HG03460 (cell line): ENCODE results near the gene ZNF444.

ENCODE experiments used
- ATAC-seq: cut with Tn5 transposase; IDR thresholded peaks from one replicate; pipeline ENCODE4 v1.9.1; 2021; ENCODE audit not compliant: unreplicated experiment

The ZNF444 gene

DNA sequence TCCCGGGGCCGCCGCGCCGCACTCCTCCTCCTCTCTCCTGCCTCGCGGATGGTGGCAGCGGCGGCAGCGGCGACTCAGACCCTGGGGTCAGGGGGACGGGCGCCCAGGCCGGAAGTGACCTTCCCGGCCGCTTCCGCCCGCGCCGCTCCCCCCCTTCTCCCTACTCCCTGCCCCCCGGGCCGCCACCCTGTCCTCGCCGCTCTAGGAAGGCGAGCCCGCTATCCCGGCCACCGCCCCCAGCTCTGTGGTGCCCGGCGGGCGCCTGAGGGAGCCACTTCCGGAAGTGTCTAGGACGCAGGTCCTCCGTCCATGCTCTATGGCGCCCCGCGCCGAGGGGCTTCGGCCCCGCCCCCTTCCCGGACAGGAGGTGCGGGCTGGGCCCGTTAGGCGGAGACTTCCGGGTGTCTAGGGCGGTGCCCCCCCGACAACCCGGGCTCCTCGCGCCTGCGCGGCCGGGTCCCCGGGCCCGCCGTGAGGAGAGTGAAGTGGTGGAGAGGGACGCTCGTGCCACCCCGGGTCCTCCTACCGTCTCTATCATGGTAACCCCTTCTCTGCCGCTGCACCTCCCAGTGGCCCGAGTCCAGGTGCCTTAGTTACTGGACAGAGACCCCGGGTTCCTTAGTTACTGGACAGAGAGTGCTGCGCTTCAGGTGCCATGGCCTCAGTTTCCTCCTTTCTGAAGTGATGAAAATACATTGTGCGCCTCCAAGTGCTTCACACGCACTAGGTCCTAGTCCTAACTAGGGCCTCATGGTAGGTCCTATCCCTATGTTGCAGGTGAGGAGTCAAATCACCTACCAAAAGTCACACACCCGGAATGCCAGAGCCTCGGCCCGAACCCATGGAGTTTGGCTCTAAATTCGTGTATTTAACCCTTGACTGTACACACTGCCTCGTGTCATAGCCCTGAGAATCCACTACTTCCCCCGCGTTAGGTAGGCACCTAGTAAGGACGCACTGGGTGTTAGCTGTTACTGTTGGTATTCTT, 19.6 kb upstream of the ZNF444 start, which contains the start of gene ZNF787:
Gene ZNF787 (minus strand): TSS at position 116 of the 988 bp plus-strand sequence. CDS start 18,078 bp downstream, outside the sequence.
- ATAC-seq = peak; percentile 74

DNA sequence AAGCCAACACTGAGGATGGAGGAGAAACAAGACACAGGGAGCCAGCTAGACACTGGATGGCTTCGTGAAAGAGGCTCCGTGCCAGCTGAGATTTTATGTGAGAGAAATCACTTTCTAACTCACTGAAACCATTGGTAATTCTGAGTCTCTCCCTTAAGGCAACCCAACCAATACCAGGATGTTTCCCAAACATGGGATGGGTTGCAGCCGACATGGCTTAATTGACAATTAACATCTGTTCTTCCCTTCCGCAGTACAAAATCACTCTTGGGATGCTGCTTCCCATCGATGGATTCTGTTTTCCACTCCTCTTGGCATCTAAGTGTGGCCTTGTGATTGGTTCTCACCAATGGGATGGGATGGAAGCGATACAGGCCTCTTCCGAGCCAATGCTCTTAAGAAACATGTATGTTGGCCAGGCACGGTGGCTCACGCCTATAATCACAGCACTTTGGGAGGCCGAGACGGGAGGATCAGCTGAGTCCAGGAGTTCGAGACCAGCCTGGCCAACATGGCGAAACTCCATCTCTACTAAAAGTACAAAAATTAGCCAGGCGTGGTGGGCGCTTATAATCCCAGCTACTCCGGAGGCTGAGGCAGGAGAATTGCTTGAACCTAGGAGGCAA, 17.7 kb upstream of the ZNF444 start:
- no peak for ATAC-seq

DNA sequence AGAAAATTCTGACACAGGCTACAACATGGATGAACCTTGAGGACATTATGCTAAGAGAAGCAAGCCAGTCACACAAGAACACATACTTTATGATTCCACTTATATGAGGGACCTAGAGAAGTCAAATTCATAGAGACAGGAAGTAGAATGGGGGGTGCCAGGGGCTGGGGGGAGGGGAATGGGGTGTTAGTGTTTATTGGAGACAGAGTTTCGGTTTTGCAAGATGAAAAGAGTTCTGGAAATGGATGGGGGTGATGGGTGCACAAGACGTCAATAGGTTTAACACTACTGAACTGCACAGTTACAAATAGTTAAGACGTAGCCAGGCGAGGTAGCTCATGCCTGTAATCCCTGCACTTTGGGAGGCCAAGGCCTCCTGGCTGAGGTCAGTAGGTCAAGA, 16.5 kb upstream of the ZNF444 start:
- ATAC-seq = no peak

DNA sequence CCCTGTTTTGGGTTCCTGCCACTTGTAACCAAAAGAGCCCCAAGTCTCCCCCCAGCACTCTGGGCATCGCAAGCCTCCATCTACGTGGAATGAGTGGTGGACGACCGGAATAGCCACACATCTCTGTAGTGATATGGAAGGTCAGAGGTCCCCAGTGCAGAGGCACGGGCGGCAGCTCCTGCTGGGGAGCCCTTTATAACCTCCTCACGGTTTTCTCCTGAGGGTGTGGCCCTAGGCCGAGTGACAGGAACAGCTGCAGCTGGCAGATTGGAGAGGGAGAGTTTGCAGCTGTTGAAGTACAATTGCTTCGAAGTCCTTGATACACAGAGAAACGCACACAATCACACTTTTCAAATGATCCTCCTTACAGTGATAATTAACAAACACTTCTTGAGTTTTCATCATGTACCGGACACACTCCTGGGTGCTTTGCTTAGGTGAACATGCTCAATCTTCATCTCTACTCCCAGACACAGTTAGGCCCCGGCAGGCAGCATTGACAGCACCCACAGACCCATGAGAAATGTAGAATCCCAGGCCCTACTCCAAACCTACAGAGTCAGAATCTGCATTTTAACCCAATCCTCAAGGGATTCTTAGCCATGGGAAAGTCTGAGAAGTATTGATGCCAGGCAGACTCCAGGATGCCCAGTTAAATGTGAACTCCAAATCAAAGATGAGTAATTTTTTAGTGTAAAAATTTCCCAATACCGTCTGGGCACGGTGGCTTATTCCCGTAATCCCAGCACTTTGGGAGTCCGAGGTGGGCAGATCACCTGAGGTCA, 15.1 kb upstream of the ZNF444 start:
- ATAC-seq = no peak

DNA sequence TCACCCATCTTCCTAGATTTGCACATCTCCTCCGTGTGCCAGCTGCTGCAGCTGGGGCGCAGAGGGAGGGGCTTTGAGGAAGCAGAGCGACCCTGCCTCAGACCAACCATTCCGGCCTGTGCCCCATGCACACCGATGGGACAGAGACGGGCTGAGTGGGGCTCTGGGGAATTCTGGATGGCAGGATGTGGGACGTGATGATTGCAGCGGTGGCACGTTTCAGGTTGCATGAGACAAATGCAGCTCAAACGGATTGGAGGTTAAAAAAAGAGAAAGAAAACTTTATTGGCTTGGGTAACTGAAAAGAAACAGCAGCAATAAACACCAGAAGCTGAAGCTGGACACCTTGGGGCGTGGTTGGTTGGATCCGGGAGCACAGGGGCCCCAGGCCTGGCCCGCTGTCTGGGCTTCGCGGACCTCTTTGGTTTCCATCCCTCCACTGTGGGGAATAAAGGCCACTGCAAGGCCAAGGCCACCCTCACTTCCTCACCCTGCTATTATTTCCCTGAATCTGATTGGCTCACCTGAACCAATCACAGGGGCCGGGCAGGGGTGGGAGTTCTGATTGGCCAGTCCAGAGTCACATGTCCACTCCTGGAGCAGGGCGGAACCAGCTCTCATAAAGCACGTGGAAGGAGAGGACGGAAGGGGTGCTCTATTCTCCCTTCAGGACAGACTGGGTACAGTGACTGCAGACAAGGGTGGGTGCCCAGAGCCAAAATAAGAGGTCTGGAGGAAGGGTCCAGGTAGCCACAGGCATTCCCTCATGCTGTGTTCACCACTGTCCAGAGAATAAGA, 13.9 kb upstream of the ZNF444 start:
- ATAC-seq = no peak

DNA sequence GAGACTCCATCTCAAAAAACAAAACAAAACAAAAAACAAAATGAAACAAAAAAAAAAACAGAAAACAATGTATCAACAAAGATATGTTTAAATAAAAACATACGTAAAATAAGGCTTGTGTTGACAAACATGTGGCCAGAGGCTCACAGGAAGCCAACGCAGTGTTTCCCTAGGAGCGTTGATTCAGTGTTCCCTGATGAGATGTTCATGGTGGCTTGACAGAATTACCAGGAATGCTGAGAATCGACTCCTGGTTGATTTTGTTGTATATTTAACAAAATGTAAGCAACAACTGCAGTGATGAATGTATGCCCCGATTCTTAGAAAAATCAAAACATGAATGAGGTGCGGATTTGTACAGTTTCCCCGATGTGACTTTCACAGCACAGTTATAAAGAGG, 11.1 kb upstream of the ZNF444 start:
- ATAC-seq = no peak

DNA sequence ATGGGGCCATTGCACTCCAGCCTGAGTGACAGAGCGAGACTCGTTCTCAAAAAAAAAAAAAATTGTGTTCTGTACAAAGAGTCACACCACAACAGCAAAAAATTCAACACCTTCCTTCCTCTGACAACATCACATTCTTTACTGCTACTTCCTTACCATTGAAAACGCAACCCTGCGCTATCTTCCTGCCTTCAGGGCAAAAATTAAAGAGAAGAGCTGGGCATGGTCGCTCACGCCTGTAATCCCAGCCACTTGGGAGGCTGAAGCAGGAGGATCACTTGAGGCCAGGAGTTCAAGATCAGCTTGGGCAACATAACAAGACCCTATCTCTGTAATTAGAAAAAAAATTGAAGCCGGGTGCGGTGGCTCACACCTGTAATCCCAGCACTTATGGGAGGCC, 9.4 kb upstream of the ZNF444 start:
- ATAC-seq = no peak

DNA sequence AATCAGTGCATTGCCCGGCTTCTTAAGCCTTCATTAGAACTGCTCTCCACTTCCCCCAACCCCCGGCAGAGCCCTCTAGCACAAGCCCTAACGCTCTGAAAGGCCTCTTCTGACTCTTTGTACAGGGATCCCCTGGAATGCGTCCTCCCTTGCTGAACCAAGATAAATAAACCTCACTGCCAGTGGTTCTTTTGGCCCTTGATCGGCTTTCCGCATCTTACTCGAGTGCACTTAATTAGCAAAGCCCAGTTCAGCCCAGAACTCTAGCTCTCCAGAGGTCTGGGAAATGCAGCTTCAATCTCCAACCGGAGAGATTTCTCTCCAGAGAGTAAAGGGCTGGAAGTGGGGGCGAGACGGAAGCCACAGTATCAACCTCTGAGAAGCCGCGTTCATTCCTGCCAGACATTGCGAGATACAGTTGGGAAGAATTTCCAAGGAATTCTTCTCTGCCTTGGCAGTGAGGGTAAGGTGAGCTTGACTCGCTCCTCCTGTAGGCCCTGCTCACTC, 8.7 kb upstream of the ZNF444 start:
- ATAC-seq = no peak

DNA sequence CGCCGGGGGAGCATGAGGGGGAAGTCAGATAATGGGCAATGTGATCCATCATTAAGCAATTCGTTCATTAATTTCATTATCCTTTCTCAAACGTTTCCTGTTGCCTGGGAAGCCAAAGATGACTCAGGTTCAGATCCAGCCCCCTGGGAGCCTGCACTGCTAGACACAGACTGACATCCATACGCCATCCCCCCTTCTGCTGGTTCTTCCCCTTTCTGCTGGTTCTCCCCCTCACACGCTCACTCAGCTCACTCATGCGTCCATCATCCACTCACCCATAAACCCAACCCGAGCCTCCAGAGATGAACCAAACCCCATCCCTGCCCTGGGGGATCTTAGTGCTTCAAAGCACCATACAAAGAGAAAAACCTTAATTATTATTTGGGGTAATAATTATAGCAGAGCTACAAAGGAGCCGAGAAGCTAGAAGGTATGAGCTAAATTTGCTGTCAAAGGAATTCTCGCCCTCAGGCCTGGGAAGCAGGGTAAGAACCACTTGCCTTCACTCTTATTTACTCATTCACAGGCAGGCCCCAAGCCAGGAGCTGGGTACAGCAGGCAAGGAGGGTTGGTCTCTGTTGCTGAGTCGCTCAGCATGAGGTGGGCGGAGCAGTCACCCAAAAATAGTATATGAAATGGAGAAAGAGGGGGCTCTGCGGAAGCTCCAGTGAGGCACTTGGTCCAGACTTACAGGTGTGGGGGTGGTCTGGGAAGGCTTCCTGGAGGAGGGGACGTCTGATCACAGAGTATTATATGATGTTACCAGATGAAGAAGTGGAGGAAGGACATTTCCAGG, 7.0 kb upstream of the ZNF444 start:
- peak; percentile 81 for ATAC-seq

DNA sequence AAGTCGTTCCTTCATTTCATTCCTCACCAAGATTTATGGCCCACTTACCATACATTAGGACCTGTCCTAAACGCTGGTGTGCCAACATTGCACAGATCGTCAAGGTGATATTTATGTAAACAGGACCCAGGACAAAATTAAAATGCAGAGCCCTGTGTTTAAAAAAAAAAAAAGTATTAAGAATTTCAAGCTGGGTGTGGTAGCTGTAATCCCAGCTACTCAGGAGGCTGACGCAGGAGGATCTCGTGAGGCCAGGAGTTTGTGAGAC, 6.5 kb upstream of the ZNF444 start:
- ATAC-seq = no peak

DNA sequence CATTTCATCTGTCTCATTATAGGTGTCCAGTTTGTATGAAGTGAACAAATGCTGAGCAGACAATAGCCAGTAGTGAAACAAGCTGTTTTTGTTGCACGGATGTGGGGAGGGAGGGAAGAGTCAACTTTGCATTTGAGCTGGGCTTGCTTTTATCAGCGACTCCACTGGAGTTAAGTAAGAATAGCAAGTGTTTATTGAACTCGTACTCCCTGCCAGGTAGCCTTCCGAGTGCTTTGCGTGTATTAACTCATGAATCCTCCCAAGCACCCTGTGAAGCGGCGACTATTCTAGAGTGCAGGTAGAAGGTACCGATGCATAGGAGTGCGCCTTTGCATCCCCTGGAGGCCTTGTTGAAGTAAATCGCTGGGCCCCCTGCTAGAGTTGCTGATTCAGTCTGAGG, 4.7 kb upstream of the ZNF444 start:
- ATAC-seq = no peak

DNA sequence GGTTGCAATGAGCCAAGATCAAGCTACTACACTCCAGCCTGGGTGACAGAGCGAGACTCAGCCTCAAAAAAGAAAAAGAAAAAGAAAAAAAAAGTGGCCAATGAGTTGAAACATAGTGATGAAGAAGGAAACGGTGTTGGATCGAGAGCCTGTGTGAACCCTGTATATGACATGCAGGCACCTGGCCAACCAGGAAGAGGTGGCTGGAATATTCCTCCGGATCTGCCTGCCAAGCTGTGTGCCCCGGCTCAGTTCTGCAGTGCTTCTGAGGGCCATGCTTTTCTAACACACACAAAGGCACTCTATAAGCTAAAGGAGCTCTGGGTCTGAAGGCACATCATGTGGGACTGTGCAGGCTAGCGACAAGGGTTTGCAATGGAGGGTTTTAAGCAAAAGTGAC, 3.7 kb upstream of the ZNF444 start:
- no peak for ATAC-seq

DNA sequence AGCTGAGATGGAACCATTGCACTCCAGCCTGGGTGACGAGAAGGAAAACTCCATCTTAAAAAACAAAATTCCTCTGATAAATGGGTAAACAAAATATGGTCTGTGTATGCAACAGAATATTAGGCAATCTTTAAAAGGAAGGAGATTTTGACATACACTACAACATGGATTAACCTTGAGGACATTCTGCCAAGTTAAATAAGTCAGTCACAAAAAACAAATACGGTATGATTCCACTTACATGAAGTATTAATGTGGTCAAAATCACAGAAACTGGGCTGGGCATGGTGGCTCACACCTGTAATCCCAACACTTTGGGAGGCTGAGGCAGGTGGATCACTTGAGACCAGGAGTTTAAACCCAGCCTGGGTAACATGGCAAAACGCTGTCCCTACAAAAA, 3.0 kb upstream of the ZNF444 start:
- ATAC-seq = no peak

DNA sequence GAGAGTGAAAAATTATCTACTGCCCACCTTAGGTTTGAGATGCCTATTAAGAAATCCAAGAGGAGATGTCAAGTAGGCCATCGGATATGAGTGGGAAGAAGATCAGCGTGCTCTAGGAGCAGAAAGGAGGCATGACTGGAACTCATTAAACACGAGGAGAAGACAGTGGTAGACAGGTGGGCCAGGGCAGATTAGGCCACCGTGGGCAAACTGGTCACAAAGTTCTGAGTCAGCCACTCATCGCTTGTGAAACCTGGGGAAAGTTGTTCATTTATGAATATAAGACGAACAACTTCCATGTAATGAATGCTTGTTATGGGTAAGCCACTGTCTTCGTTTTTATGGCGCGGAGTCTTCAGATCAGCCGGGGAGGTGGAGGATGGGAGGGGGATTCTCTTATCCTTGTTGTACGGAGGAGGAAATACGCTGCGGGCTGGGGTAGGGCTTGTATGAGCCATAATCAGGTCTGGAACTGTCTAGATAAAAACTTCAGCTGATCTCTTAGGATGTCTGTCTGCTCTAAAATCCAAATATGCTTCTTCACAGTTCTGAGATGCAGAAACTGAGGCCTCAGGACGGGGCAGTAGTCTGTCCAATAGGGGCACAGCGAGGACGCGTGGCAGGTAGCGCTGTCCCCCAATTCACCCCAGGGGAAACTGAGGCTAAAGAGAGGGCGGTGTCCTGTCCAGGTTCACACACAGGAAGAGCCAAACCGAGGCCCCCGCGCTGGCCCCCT, 1.1 kb upstream of the ZNF444 start:
- no peak for ATAC-seq

DNA sequence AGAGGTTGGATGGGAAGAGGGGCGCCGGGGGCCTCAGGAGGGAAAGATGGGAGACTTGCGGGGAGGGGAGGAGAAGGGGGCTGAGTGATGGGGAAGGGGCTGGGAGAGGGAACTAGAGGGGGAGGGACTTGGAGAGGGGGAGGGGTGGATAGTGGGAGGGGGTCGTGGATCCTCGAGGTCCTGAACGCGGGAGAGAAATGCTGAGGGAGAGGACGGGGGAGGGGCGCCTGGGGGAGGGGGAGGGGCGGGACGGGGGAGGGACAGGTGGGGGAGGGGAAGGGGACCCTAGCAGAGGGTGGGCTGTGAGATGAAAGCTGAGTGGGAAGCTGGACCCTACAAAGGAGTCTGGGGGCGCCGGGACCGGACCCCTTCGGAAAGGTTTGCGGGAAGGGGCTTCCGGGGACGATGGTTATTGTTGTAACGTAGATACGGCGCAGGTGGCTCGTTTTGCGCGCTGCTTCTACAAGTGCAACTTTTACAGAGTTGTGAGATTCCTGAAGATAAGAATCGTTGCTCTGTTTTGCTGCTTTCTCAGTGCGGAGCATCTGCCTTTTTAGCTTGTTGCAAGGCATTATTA, 418 bp downstream of the ZNF444 start:
- no peak for ATAC-seq

DNA sequence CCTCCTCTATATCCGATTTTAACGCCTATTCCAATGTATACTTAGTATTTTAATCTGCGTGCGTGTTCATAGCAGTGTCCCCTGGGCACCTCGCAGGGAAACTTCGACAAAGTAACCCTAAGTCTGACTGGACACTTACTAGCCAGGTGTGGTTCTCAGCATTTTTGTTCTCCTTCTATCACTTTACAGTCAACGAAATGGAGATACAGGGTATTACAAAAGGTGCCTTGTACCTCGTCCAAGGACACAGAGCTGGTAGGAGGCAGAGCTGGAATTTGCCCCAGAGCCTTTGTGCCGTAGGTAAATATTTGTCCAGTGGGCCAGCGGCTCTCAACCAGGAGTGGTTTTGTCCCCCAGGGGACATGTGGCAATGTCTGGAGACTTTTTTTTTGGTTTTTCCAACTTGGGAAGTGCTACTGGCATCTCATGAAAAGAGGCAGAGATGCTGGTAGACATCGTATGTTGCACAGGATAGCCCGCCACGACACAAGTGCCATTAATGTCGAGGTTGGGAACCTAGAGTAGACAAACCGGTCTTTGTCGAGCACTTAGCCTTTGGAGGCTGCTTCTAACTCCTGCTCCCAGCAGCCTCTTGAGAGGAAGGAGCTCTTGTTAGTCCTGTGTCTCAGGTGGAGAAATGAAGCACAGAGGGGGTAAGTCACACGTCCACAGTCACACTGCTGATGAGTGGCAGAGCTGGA, 1.1 kb downstream of the ZNF444 start:
- no peak for ATAC-seq

DNA sequence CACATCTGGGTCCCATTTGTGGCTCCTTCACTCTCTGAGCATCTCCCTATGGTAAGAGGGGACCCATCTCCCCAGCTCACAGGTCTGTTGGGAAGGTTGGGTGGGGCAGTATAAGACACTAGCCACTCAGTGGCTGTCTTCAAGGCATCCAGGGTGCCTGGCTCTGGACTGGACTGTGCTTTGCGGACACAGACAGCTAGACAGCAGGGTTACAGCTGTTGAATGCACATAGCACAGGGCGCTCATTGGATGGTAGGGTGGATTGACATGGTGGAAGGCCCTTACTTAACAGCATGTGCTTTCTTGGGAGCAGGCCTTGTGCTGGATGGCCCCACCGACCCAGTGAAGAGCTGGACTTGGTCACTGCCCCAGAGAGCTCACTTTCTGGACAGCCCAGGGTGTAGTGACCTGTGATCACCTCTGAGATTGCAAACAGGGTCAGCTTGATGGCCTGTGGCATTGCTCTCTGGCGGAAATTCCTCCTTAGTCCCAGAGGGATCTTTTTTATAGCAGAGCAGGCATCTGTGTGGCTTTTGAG, 1.9 kb downstream of the ZNF444 start:
- no peak for ATAC-seq

DNA sequence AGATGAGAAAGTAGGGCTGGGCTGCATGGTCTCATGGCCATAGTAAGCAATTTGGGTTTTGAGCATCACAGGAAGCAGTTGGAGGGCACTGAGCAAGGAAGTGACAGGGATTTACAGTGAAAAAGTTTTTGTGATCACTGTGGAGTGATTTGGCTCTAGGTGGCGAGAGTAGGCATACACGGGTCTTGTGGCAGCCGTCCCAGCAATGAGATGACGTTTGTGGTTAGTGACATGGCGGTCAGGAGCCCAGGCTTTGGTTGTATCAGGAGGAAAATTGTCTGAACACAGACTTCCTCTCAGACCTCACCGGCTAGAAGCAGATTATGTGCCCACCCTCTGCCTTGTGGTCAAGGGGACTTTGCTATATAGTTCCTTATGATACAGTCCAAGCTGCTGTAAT, 3.3 kb downstream of the ZNF444 start:
- no peak for ATAC-seq
